Measurements from ENCODE around the gene TMEM106C.

The TMEM106C gene

DNA sequence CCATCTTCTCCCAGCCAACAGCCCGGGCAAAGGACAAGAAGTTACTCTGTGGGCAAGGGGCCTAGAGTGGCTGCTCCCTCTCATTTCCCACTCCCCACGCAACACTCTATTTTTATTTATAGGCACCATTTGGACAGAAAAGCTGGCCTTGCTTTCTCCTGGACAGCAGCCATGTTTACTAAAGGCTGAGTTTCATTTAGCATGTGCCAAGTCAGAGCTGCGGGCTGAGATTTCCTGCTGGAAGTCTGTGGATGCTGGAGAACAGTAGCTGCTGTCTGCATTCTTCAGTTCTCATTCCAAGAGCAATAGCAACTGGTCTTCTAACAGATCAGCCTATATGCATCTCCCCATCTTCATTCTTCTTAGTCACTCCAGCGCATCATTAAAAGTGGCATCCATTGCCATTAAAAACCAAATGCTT is 32.6 kb downstream of the TMEM106C start:
- TF ChIP-seq POLR2AphosphoS5 (IDR thresholded peaks at IDR 0.05; ENCODE audit: low read depth, low read length) (no peak), FOXP2 (optimal IDR thresholded peaks at IDR 0.05; ENCODE audit: borderline replicate concordance, extremely low read depth, extremely low read length, insufficient read depth) (no peak), REST (IDR thresholded peaks at IDR 0.05; ENCODE audit: insufficient read depth in 1 of 2, low read depth in 2 of 2, low read length in 2 of 2) (peak in 1 of 2 experiments; percentile 71; a peak in 1 of 4 replicates)

DNA sequence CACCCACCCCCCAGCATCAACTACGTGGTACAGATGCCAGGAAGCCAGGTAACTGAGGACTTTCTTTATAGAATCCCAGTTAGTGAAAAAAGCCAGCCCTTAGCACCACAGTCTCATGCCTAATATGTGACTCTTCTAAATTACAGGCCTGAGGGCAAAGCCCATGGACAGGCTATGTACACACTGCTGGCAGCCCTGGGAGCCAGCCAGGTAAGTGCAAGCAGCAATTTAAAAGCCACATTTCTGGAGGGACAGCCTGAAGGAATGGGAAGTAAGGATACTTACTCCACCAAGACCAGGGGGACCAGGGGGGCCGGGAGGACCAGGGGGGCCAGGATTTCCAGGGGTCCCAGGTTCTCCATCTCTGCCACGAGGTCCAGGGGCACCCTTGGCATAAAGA is 33.9 kb downstream of the TMEM106C start:
- no peak for TF ChIP-seq FOXP2 (optimal IDR thresholded peaks at IDR 0.05; ENCODE audit: borderline replicate concordance, extremely low read depth, extremely low read length, insufficient read depth)
- TF ChIP-seq REST (IDR thresholded peaks at IDR 0.05; ENCODE audit: insufficient read depth in 1 of 2, low read depth in 2 of 2, low read length in 2 of 2): no peak
- no peak for TF ChIP-seq SIN3A (IDR thresholded peaks at IDR 0.05; ENCODE audit: borderline replicate concordance, insufficient read depth, low read length)
- no peak for TF ChIP-seq POLR2AphosphoS5 (IDR thresholded peaks at IDR 0.05; ENCODE audit: low read depth, low read length)
- no peak for TF ChIP-seq TAF1 (IDR thresholded peaks at IDR 0.05; ENCODE audit: borderline replicate concordance, insufficient read depth, low read length)

DNA sequence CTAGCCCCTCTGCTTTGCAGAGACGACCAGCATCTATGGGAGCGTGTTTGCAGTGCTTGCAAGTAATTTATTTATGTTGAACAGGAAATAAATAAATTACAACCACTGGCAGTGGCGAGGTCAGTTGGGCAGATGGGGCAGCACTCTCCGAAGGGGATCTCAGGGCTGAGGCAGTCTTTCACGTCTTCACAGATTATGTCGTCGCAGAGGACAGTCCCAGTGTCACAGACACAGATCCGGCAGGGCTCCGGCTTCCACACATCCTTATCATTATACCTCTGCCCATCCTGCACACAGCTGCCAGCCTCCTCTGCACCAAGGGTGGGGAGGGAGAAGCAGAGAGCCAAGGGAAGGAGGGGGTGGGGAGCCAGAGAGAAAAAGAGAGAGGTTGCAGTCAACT is 36.4 kb downstream of the TMEM106C start:
- TF ChIP-seq FOXP2 (optimal IDR thresholded peaks at IDR 0.05; ENCODE audit: borderline replicate concordance, extremely low read depth, extremely low read length, insufficient read depth): no peak
- TF ChIP-seq REST (IDR thresholded peaks at IDR 0.05; ENCODE audit: insufficient read depth in 1 of 2, low read depth in 2 of 2, low read length in 2 of 2): no peak
- no peak for TF ChIP-seq TAF1 (IDR thresholded peaks at IDR 0.05; ENCODE audit: borderline replicate concordance, insufficient read depth, low read length)
- TF ChIP-seq SIN3A (IDR thresholded peaks at IDR 0.05; ENCODE audit: borderline replicate concordance, insufficient read depth, low read length): no peak
- TF ChIP-seq POLR2AphosphoS5 (IDR thresholded peaks at IDR 0.05; ENCODE audit: low read depth, low read length): no peak

DNA sequence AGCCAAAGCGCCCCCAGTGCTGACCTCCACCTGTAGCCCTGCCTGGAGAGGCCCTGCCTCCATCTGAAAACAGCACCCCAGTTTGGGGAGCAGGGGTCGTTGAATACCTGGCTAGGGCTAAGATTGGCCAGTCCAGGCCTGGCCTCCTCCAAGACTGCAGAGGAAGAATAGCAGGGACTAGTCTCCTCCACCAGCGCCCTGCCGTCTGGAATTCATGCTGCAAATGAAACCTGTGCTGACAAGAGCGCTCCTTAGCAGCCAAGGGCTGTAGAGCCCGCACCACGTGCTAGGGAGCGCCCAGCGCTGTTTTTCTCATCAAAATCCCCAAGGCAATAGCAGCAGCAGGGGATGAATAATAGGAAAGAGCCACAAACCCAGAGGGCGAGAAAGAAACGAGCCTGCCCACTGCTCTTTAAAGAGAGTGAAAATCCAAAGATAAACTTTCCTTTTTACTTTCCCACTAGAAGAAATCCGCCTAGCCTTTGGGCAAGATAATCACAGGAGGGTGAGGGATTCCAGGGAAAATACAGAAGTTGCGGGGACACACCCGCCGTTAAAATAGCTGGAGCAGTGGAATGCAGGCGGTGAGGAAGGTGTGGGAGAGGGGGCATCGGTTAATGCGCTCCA is 37.6 kb downstream of the TMEM106C start:
- TF ChIP-seq POLR2AphosphoS5 (IDR thresholded peaks at IDR 0.05; ENCODE audit: low read depth, low read length) (no peak), TAF1 (IDR thresholded peaks at IDR 0.05; ENCODE audit: borderline replicate concordance, insufficient read depth, low read length) (no peak), SIN3A (IDR thresholded peaks at IDR 0.05; ENCODE audit: borderline replicate concordance, insufficient read depth, low read length) (no peak), FOXP2 (optimal IDR thresholded peaks at IDR 0.05; ENCODE audit: borderline replicate concordance, extremely low read depth, extremely low read length, insufficient read depth) (no peak), REST (IDR thresholded peaks at IDR 0.05; ENCODE audit: insufficient read depth in 1 of 2, low read depth in 2 of 2, low read length in 2 of 2) (no peak)

All from PFSK-1 (cell line).